HepG2 (cell line): Measurements from ENCODE around the gene CEP19. TPM values are rescaled to one million over a fixed set of nuclear protein-coding genes. Genes with fewer than 3 reads are reported as not detected.
A peak's percentile ranks its signal among the peaks of the same experiment; 100 is the strongest.

Experiments used
- ATAC-seq: fragments of 200-7000 bp; cut with Tn5 transposase; 3 replicates; pipeline ENCODE4 v1.9.1; 2020; ENCODE audit warnings: mild to moderate bottlenecking, moderate library complexity
- BruUV-seq: library from RNA; stranded (reverse); fragments of 400-500 nt; replicated peaks from 2 replicates; lab custom pipeline; 2021; lab: Mats Ljungman, UMichigan
- CTCF ChIA-PET: fragments of 300-600 bp; formaldehyde crosslinking; extraction: SDS; loops from one replicate; lab custom pipeline; 2021; ENCODE audit warnings: low total read pairs, inconsistent platforms, low intra/inter-chr PET ratio; lab: Yijun Ruan, JAX
- POLR2A ChIA-PET: fragments of 350-600 bp; sonication (Branson Sonifier 250); formaldehyde crosslinking; loops from one replicate; lab custom pipeline; 2020; ENCODE audit warnings: antibody characterized with exemption, inconsistent platforms; lab: Yijun Ruan, JAX
- DNase-seq: peaks from one replicate; pipeline ENCODE4 v3.0.0-alpha.2; 2015; ENCODE audit warnings: low spot score
- FAIRE-seq: peaks from 3 replicates; lab custom pipeline; 2011; peaks lifted over from hg19 to GRCh38; lab: Jason Lieb, UNC
- H2AFZ ChIP-seq: one replicate; pipeline ENCODE4 v1.6.1; 2011; ENCODE audit warnings: low read length, inconsistent platforms
- H3K27ac ChIP-seq: fragments of 300-600 bp; 3 replicates; pipeline ENCODE4 v1.8.0; 2011; ENCODE audit warnings: mixed run types, mild to moderate bottlenecking, mixed read lengths, low read length, inconsistent platforms; ENCODE audit not compliant: insufficient read depth; ENCODE audit errors: extremely low read length
- H3K27me3 ChIP-seq, 2 experiments: fragments of 200-600 bp in 1 of 2; 2 replicates in 1 of 2; 3 replicates in 1 of 2; pipeline versions ENCODE4 v1.6.0 to v1.8.0; 2011; ENCODE audit warnings: low read length in 2 of 2, mild to moderate bottlenecking in 2 of 2, moderate library complexity in 2 of 2, inconsistent platforms in 1 of 2; ENCODE audit not compliant: insufficient read depth in 2 of 2, control insufficient read depth in 1 of 2
- H3K36me3 ChIP-seq, 2 experiments: fragments of 200-600 bp in 1 of 2; replicated peaks in 1 of 2; 2 replicates in 1 of 2; 3 replicates in 1 of 2; pipeline versions ENCODE4 v1.5.1 to v1.8.0; 2011; ENCODE audit warnings: low read length in 2 of 2, inconsistent platforms in 1 of 2; ENCODE audit not compliant: insufficient read depth in 2 of 2, control insufficient read depth in 1 of 2
- H3K4me1 ChIP-seq: 2 replicates; pipeline ENCODE4 v1.5.1; 2012; ENCODE audit warnings: low read length, inconsistent platforms; ENCODE audit not compliant: insufficient read depth
- H3K4me2 ChIP-seq: 2 replicates; pipeline ENCODE4 v1.6.0; 2011; ENCODE audit warnings: low read depth, low read length, inconsistent platforms
- H3K4me3 ChIP-seq, 3 experiments: fragments of 200-600 bp in 1 of 3; sonication (generic), shearing (Covaris generic) in 1 of 3; replicated peaks in 1 of 3; 2 replicates each; pipeline ENCODE4 v1.5.1; 2011 to 2016; ENCODE audit warnings: low read length in 3 of 3, inconsistent platforms in 2 of 3, low read depth in 2 of 3, mild to moderate bottlenecking in 2 of 3, control low read depth in 1 of 3, mixed read lengths in 1 of 3; ENCODE audit not compliant: insufficient read depth in 1 of 3
- H3K79me2 ChIP-seq: one replicate; pipeline ENCODE4 v1.6.1; 2011; ENCODE audit warnings: low read length, inconsistent platforms; ENCODE audit not compliant: insufficient read depth
- H3K9ac ChIP-seq: 2 replicates; pipeline ENCODE4 v1.6.0; 2011; ENCODE audit warnings: mild to moderate bottlenecking, low read depth, low read length, inconsistent platforms; ENCODE audit not compliant: insufficient read depth
- H3K9me3 ChIP-seq: 2 replicates; pipeline ENCODE4 v1.5.1; 2012; ENCODE audit warnings: mild to moderate bottlenecking, low read length
- H4K20me1 ChIP-seq: 2 replicates; pipeline ENCODE4 v1.6.0; 2011; ENCODE audit warnings: inconsistent platforms, mild to moderate bottlenecking, low read length, moderate library complexity; ENCODE audit not compliant: insufficient read depth
- AKAP8 ChIP-seq: sonication (generic); formaldehyde crosslinking; IDR thresholded peaks from 2 replicates; pipeline ENCODE4 v1.5.1; 2020; ENCODE audit warnings: mild to moderate bottlenecking, missing genetic modification reagents
- CEBPG ChIP-seq: IDR thresholded peaks from 2 replicates; pipeline ENCODE4 v1.6.1; 2016
- CERS6 ChIP-seq: sonication (generic); formaldehyde crosslinking; IDR thresholded peaks from 2 replicates; pipeline ENCODE4 v1.5.0; 2020; ENCODE audit warnings: missing genetic modification reagents
- CREB1 ChIP-seq, 2 experiments: fragments of 450-650 bp in 1 of 2; IDR thresholded peaks; 2 replicates each; pipeline ENCODE4 v1.6.1; 2016 to 2017; ENCODE audit warnings: control low read depth in 1 of 2, mild to moderate bottlenecking in 1 of 2, missing compliant biosample characterization in 1 of 2, missing genetic modification characterization in 1 of 2
- DMAP1 ChIP-seq: IDR thresholded peaks from 2 replicates; pipeline ENCODE4 v1.6.1; 2016
- FOXP1 ChIP-seq, 2 experiments: fragments of 450-650 bp in 1 of 2; IDR thresholded peaks; 2 replicates each; pipeline ENCODE4 v1.6.1; 2017 to 2018; ENCODE audit warnings: antibody characterized with exemption in 1 of 2
- HMG20A ChIP-seq: IDR thresholded peaks from 2 replicates; pipeline ENCODE4 v1.6.1; 2016; ENCODE audit warnings: borderline replicate concordance
- HNF4A ChIP-seq: sonication (generic); formaldehyde crosslinking; IDR thresholded peaks from 2 replicates; pipeline ENCODE4 v1.4.0; 2020; ENCODE audit warnings: missing genetic modification reagents
- IRF2 ChIP-seq: IDR thresholded peaks from 2 replicates; pipeline ENCODE4 v1.6.1; 2018; ENCODE audit warnings: missing genetic modification reagents, missing compliant biosample characterization
- JUND ChIP-seq: sonication (generic); formaldehyde crosslinking; IDR thresholded peaks from 2 replicates; pipeline ENCODE4 v1.8.0; 2022; ENCODE audit warnings: mild to moderate bottlenecking, missing genetic modification reagents
- NFIC ChIP-seq: IDR thresholded peaks from 2 replicates; pipeline ENCODE4 v1.6.1; 2012; ENCODE audit warnings: mild to moderate bottlenecking, low read length, inconsistent platforms
- PCBP2 ChIP-seq: fragments of 200-400 bp; formaldehyde crosslinking; optimal IDR thresholded peaks from 2 replicates; pipeline ENCODE3; 2018; ENCODE audit warnings: low read length, low read depth; ENCODE audit not compliant: poor library complexity, severe bottlenecking
- REPIN1 ChIP-seq: sonication (generic); formaldehyde crosslinking; IDR thresholded peaks from 2 replicates; pipeline ENCODE4 v1.8.0; 2022; ENCODE audit warnings: missing genetic modification reagents, low read depth, mild to moderate bottlenecking, borderline replicate concordance
- SOX13 ChIP-seq, 3 experiments: fragments of 450-650 bp in 1 of 3; sonication (generic) in 1 of 3; formaldehyde crosslinking in 1 of 3; IDR thresholded peaks in 2 of 3; conservative IDR thresholded peaks in 1 of 3; 2 replicates each; pipeline versions ENCODE4 v1.5.0 to v1.6.1; 2016 to 2020; ENCODE audit warnings: antibody characterized with exemption in 1 of 3, mild to moderate bottlenecking in 1 of 3, missing compliant biosample characterization in 1 of 3, missing genetic modification reagents in 1 of 3, moderate library complexity in 1 of 3
- TBX2 ChIP-seq: sonication (generic); formaldehyde crosslinking; IDR thresholded peaks from 2 replicates; pipeline ENCODE4 v1.5.0; 2020; ENCODE audit warnings: missing genetic modification reagents, mild to moderate bottlenecking, borderline replicate concordance
- ZBTB1 ChIP-seq: sonication (generic); formaldehyde crosslinking; IDR thresholded peaks from 2 replicates; pipeline ENCODE4 v1.4.0; 2020; ENCODE audit warnings: missing genetic modification reagents, borderline replicate concordance
- ZNF329 ChIP-seq: sonication (generic); formaldehyde crosslinking; IDR thresholded peaks from 2 replicates; pipeline ENCODE4 v1.9.0; 2021; ENCODE audit warnings: low read depth, mild to moderate bottlenecking, missing genetic modification reagents
- ZNF354B ChIP-seq: sonication (generic); formaldehyde crosslinking; IDR thresholded peaks from 2 replicates; pipeline ENCODE4 v1.8.0; 2022; ENCODE audit warnings: mild to moderate bottlenecking, missing genetic modification reagents
- WGBS: methylation state at CpG from one replicate; pipeline ENCODE4 v1.1.6; 2017; ENCODE audit warnings: low lambda C conversion rate; 5-methylcytosine and 5-hydroxymethylcytosine counted together
- in situ Hi-C: cut with HindIII; loops from 2 replicates; pipeline ENCODE4 v1.10.0; 2017; ENCODE audit warnings: low pct_unique_long_range_greater_than_20kb; ENCODE audit not compliant: extremely low pct_ligation_motif_present
- intact Hi-C: fragments of 100-400 bp; cut with micrococcal nuclease; formaldehyde crosslinking; loops from one replicate; pipeline ENCODE4 v1.10.0; 2022; ENCODE audit not compliant: unreplicated experiment
- polyA plus RNA-seq, 8 experiments: library from polyadenylated mRNA; depleted of rRNA in 3 of 8; stranded (reverse) in 7 of 8; unstranded in 1 of 8; fragments of >200 nt; fragmentation: Illumina TruSeq in 4 of 8; extraction: Trizol in 4 of 8; gene quantifications; 2 replicates each; pipeline versions ENCODE4 v1.2.1 to v1.2.3, GENCODE V29; 2011 to 2016; ENCODE audit warnings: low read depth in 4 of 8, missing spikeins in 1 of 8, mixed read lengths in 1 of 8; ENCODE audit not compliant: insufficient read depth in 1 of 8
- total RNA-seq, 5 experiments: library from RNA; depleted of rRNA; stranded (reverse); fragments of >200 nt; fragmentation: Illumina TruSeq; extraction: Trizol; gene quantifications; 2 replicates each; pipeline ENCODE4 v1.2.3, GENCODE V29; 2016; ENCODE audit warnings: low read depth in 1 of 5
- TF ChIP-seq, protein P1 (sequence below): sonication (generic); formaldehyde crosslinking; IDR thresholded peaks from 2 replicates; pipeline ENCODE4 v1.5.0; 2020; ENCODE audit warnings: mild to moderate bottlenecking, missing genetic modification reagents, borderline replicate concordance

The CEP19 gene
- total and polyA plus RNA-seq, 2 of the 13 experiments (the other 11 are each of a cell fraction or from before 2014, with no cell fraction given), result 0.48 to 1.2 TPM

GRCh38 chr3:196736670-196737374 lies 24.8 kb upstream of the CEP19 start:
- H3K27ac ChIP-seq, result peak overlapping the region; percentile 35
- 0 out of 5 replicates have a peak, but pooled peaks cover 0 to 2% of the 10 kb centered on the region in 2 experiments for H3K36me3 ChIP-seq
- H3K4me3 ChIP-seq, result no peak overlapping the region
- no peak overlapping the region for H2AFZ ChIP-seq
- H3K27me3 ChIP-seq, result no peaks in the 10 kb centered on the region; a peak in 1 of 5 replicates
- ATAC-seq (no peak), FAIRE-seq (no peak), DNase-seq (peak; percentile 80)
- H4K20me1 ChIP-seq, result peaks cover 6% of the 10 kb centered on the region
- H3K4me1 ChIP-seq, result peaks cover 41% of the 10 kb centered on the region
- POLR2A ChIA-PET, result interaction anchor here (0.7 to 1.1 kb wide), 2 partner anchors 24 to 25 kb away, joined by 3 to 4 read pairs; partner anchors contain the start of genes CEP19 and PIGX
- peak overlapping the region; percentile 26; the same call in 1 of the 2 replicates for H3K4me2 ChIP-seq
- no TSS peak for BruUV-seq
- H3K9me3 ChIP-seq, result no peaks in the 10 kb centered on the region
- H3K79me2 ChIP-seq, result peaks cover 20% of the 10 kb centered on the region
- no peak overlapping the region for H3K9ac ChIP-seq
- WGBS, result 43% methylated on average over 4 of the region's 4 CpGs
- in situ Hi-C loops (no loop called here), intact Hi-C loops (no loop called here)
- CTCF ChIA-PET, result no interaction called here
- TF ChIP-seq FOXP1 (IDR thresholded peaks at IDR 0.05), result peak; percentile 14; the same call in 1 of the 2 replicates
- no peak for TF ChIP-seq FOXP1 (CRISPR knock-in tag; IDR thresholded peaks at IDR 0.05)
- TF ChIP-seq, protein P1, sequence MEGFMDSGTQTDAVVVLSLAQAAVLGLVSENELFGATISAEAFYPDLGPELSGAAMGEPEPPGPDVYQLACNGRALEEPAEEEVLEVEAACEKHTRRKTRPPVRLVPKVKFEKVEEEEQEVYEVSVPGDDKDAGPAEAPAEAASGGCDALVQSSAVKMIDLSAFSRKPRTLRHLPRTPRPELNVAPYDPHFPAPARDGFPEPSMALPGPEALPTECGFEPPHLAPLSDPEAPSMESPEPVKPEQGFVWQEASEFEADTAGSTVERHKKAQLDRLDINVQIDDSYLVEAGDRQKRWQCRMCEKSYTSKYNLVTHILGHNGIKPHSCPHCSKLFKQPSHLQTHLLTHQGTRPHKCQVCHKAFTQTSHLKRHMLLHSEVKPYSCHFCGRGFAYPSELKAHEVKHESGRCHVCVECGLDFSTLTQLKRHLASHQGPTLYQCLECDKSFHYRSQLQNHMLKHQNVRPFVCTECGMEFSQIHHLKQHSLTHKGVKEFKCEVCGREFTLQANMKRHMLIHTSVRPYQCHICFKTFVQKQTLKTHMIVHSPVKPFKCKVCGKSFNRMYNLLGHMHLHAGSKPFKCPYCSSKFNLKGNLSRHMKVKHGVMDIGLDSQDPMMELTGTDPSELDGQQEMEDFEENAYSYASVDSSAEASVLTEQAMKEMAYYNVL, result no peak
- no peak for TF ChIP-seq CREB1 (IDR thresholded peaks at IDR 0.05)
- 0 out of 2 replicates have a peak, but pooled peaks have one; percentile 10 for TF ChIP-seq CREB1 (CRISPR knock-in tag; IDR thresholded peaks at IDR 0.05)
- no peak for TF ChIP-seq ZBTB1 (CRISPR knock-in tag)
- no peak for TF ChIP-seq IRF2 (CRISPR knock-in tag)
- no peak for TF ChIP-seq REPIN1
- peak; percentile 29; the same call in 1 of the 2 replicates for TF ChIP-seq NFIC
- TF ChIP-seq SOX13 (IDR thresholded peaks at IDR 0.05), result no peak
- peak in 1 of 2 experiments; percentile 45; a peak in 1 of 4 replicates for TF ChIP-seq SOX13 (CRISPR knock-in tag; conservative IDR thresholded peaks at IDR 0.05 in 1 of 2, IDR thresholded peaks at IDR 0.05 in 1 of 2)
- no peak for TF ChIP-seq JUND (CRISPR knock-in tag)
- no peak for TF ChIP-seq ZNF354B (CRISPR knock-in tag)
- TF ChIP-seq CERS6 (CRISPR knock-in tag), result no peak
- TF ChIP-seq DMAP1 (CRISPR knock-in tag), result no peak
- no peak for TF ChIP-seq HNF4A (CRISPR knock-in tag)
- TF ChIP-seq HMG20A (CRISPR knock-in tag), result peak; percentile 52; the same call in 1 of the 2 replicates
- no peak for TF ChIP-seq ZNF329 (CRISPR knock-in tag)
- TF ChIP-seq AKAP8, result no peak
- peak; percentile 67 for TF ChIP-seq CEBPG (CRISPR knock-in tag)
- no peak for TF ChIP-seq TBX2 (CRISPR knock-in tag)
- no peak for TF ChIP-seq PCBP2
